Bladder microvascular endothelial cell (primary cell): ENCODE data around the gene CENPA. TPM values are rescaled to one million over a fixed set of nuclear protein-coding genes. Genes with fewer than 3 reads are reported as not detected.

ENCODE experiments used
- total RNA-seq: library from RNA; depleted of rRNA; stranded (reverse); fragments of >200 nt; gene quantifications from 2 replicates; pipeline ENCODE4 v1.2.3, GENCODE V29; 2014

Gene CENPA
- total RNA-seq: 6.7 and 13.9 TPM in 2 replicates

GRCh38 chr2:26785431-26786206 lies at the start of gene CENPA:
TSS of gene CENPA (plus strand) at chr2:26786056. CDS start at chr2:26786197, 141 bp downstream.

GRCh38 chr2:26764078-26764887 lies 21.6 kb upstream of the CENPA start, which contains the start of gene SLC35F6:
TSS of gene SLC35F6 (plus strand) at chr2:26764284. CDS start at chr2:26764350, 66 bp downstream.

Other genes with a start within 250 kb of the CENPA start
- not detected in 2 replicates for gene CIB4, start 144.7 kb upstream of the CENPA start, total RNA-seq
- gene KCNK3, start 93.3 kb upstream of the CENPA start, total RNA-seq: not detected in 2 replicates
- 15.7 and 32.0 TPM in 2 replicates for gene SLC35F6, start 21.8 kb upstream of the CENPA start, total RNA-seq
- not detected in 2 replicates for gene DPYSL5, start 62.1 kb downstream of the CENPA start, total RNA-seq
- 0.49 and 1.6 TPM in 2 replicates for gene MAPRE3, start 184.6 kb downstream of the CENPA start, total RNA-seq
- gene TMEM214, start 246.9 kb downstream of the CENPA start, total RNA-seq: 14.1 and 33.0 TPM in 2 replicates